GM19099 (cell line): ENCODE measurements around the gene TSPAN1.

ENCODE experiments used
- POLR2A ChIP-seq: IDR thresholded peaks from 3 replicates; pipeline ENCODE4 v1.6.1; 2011; ENCODE audit warnings: low read depth; ENCODE audit not compliant: insufficient read length; ENCODE audit errors: extremely low read depth

TSPAN1 gene

GRCh38 chr1:46174448-46175231 lies at the start of gene TSPAN1:
TSS of gene TSPAN1 (plus strand) at chr1:46175087. CDS start at chr1:46181108, 6,021 bp downstream.
- no peak for TF ChIP-seq POLR2A

- TF ChIP-seq POLR2A: no peak
Observed at GRCh38 chr1:46128344-46128743, 46.5 kb upstream of the TSPAN1 start.

DNA sequence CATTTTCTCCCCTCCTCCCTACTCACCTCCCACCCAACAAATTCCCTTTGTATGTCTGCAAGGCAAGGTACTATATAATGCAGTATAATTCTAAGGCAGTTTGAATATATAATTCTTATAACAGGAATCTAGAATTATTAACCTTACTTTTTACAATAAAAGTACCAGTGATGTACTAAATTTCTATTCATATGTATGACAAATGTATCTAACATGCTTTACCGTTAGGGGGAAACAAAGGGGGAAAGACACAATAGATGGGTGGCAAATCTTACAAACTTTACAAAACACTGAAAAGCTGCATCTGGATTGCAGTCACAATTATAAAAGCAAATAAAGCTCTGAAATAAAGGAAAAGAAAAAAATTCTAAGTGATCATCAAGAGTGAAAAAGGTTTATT lies 44.8 kb upstream of the TSPAN1 start:
- TF ChIP-seq POLR2A: no peak

- no peak for TF ChIP-seq POLR2A
Observed at GRCh38 chr1:46130606-46131005, 44.3 kb upstream of the TSPAN1 start.

DNA sequence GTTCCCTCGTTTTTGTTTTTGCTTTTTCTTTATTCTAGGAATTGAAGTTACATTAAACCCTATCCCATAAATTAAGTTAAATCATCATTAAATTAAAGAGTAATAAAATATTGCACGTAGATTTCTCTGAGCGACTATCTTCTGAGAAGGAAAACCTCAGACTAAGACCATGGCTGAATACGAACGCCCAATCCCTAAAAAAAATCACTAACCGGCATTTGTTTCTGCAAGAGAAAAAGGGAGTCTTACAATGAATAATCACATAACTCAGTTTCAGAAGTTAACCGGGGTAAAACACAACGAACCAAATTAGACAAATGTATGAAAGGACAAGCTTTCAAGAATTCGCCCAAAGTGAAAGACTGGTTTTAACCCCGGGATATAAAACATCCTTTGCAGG lies 43.8 kb upstream of the TSPAN1 start:
- no peak for TF ChIP-seq POLR2A

- no peak for TF ChIP-seq POLR2A
Observed at GRCh38 chr1:46131712-46132528, 43.0 kb upstream of the TSPAN1 start.

- TF ChIP-seq POLR2A: peak; percentile 99
Observed at GRCh38 chr1:46132529-46133180, 42.2 kb upstream of the TSPAN1 start, which contains the start of gene PIK3R3. TSS of gene PIK3R3 (minus strand) at chr1:46132629. CDS start at chr1:46131952, 677 bp downstream.

- TF ChIP-seq POLR2A: peak; percentile 44
Observed at GRCh38 chr1:46133181-46133658, 41.7 kb upstream of the TSPAN1 start.

GRCh38 chr1:46133781-46134350 lies 41.0 kb upstream of the TSPAN1 start:
- no peak for TF ChIP-seq POLR2A

GRCh38 chr1:46134660-46135331 lies 40.1 kb upstream of the TSPAN1 start:
- TF ChIP-seq POLR2A: no peak

DNA sequence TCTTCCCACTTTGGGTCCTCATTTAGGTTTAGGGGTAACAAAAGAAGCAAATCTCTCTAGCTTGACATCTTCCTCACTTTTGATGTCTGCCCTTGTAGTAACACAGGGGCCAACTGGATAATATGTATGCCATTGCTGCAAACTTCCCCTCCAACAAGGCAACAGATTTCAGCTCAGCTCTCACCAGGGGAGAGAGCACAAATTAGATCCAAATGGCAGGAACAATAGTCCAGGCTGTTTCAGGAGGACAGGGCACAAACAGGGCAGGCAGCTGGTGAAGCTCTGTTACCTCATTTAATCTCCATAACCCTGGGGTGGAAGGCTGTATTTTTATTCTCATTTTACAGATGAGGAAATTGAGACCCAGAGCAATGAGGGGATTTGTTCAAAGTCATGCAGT lies 38.2 kb upstream of the TSPAN1 start:
- TF ChIP-seq POLR2A: no peak

DNA sequence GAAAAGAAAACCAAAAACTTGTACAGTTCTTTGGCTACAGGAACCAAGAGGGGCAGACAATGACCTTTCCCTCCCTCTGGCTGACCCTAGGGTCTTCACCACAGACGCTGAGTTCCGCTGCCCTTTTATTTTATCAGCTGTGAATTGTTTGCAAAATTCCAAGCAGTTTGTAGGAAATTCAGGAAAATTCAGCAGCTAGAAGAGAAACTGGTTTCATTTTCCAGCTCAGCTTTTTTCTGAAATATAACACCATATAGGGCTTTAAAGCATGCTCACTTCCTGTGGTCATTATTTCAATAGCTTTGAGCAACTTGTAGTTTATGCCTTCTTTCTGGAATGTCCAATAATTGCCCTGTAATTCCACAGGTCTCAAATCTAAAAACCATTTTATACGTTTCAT lies 37.0 kb upstream of the TSPAN1 start:
- TF ChIP-seq POLR2A: no peak

- TF ChIP-seq POLR2A: no peak
Observed at GRCh38 chr1:46148318-46148717, 26.6 kb upstream of the TSPAN1 start.

DNA sequence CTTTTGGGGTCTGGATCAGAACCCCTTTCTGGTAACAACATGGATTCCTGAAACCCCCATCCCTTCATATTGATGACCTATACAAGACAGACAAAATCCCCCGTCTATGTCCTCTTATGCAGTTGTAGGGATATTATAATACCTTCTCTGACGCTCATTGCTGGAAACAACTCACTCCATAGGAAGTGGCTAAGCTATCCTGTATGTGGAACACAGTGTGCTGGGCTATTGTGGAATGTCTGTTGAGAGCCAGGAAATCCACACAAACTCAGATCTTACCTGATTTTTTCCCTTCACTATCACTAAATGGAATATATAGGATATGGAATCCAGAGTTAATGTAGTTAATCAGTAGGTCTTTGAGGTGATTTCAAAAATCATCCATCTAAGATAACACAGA lies 24.8 kb upstream of the TSPAN1 start:
- TF ChIP-seq POLR2A: no peak
